ENCODE data around the gene CYS1.
"Not testable (repeated sequence)": the region's sequence is repeated elsewhere in the genome, so short reads cannot be mapped to it uniquely, and the experiment has no call there.

The CYS1 gene, protein sequence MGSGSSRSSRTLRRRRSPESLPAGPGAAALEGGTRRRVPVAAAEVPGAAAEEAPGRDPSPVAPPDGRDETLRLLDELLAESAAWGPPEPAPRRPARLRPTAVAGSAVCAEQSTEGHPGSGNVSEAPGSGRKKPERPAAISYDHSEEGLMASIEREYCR

DNA sequence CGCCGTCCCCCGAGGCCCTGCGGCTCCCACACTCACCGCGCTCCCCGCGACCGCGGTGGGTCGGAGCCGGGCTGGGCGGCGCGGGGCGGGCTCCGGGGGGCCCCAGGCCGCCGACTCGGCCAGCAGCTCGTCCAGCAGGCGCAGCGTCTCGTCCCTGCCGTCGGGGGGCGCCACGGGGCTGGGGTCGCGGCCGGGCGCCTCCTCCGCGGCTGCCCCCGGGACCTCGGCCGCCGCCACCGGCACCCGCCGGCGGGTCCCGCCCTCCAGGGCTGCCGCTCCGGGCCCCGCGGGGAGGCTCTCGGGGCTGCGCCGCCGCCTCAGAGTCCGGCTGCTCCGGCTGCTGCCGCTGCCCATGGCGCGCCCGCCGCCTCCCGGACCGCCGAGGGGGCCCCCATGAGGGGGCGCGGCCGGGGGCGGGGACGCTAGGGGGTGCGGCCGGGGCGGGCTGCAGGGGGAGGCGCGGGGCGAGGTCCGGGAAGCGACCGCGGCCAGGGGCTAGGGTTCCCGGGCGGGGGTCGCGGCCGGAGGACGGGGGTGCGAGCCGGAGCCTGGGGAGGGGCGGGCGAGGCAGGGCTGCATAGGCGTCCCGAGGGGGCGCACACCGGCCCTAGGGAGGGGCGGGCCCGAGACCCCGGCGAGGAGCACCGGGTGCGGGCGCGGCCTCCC, at the start of gene CYS1:
Gene CYS1 (minus strand): TSS at position 542 of the 666 bp plus-strand sequence. CDS start 188 bp downstream, at position 354.
- FAIRE-seq: no peak

DNA sequence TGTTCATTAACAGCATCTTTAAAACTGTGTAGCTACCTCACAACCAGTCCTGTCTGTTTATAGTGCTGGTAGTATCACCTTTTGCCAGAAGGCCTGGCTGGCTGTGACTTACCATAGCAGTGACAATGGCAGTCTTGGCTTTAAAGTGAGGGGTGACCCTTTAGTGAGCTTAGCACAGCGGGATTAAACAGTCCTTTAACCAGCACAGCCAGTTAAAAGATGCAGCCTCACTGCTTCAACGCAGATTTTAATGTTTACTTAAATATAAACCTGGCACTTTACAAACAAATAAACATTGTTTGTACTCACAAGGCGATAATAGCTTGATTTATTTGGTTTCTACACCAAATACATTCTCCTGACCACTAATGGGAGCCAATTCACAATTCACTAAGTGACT, 49.3 kb upstream of the CYS1 start:
- FAIRE-seq: no peak

DNA sequence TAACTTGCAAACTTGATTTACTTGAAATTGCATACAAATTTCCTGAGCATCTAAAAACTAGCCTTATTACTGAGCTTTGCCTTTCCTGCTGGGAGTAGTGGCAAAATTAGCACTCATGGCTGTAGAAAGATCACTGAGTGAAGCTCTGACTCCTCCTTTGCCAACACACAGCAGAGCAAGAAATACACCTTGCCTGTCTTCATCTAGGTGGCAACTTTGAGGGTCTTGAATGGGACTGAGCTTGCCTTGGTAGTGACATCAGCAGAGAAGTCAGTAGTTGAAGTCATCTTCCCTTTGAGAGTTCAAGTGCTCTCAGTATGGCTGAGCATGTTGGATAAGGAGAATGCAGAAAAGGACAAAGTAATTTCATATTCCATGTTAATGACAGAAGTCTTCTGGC, 48.2 kb upstream of the CYS1 start:
- FAIRE-seq: no peak

DNA sequence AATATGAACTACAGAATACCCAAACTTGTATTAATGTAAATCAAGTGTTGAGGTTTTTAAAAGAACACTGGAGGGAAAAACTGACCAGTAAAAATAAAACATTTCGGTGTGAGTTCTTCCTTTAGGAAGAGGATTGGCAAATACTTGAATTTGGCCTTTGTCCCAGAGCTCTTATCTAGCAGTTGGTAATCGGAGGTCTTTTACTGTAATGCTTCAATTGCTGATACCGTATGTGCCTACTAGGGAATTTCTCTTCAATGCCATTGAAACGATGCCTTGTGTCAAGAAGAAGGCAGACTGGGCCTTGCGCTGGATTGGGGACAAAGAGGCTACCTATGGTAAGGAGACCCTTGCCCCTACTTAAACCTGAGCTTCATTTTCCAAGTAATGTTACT, 46.4 kb upstream of the CYS1 start:
- FAIRE-seq: no peak

DNA sequence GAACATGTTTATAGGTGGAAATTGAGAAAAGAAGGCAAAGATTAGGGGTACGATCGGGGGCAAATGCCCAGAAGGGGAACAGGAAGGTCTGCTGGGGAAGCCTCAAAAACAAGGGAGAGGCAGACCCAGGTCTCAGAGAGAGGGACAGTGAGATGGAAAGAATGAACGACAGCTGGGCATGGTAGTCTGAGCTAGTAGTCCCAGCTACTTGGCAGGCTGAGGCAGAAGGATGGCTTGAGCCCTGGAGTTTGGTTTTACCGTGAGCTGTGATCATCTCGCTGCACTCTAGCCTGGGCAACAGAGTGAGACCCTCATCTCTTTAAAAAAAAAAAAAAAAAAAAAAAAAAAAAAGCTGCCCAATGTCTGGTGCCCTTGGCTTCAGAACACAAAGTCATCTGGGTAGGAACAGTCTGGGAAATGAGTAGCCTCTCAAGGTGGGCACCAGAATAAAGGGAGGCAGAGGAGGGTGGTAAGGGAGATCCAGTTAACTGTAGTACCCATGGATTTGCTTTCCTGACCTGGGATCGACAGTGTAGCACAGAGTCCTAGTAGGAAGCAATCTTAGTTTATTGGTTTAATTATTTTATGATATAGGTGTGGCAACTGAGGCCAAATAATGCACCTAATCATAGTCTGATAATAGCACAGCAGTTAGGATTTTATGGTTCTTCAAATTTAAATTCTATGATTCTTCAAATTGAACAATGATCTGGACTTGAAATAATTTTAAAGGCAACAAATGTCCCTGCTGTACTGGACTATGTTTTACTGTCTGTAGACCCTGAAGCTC, 45.8 kb upstream of the CYS1 start:
- no peak for FAIRE-seq

DNA sequence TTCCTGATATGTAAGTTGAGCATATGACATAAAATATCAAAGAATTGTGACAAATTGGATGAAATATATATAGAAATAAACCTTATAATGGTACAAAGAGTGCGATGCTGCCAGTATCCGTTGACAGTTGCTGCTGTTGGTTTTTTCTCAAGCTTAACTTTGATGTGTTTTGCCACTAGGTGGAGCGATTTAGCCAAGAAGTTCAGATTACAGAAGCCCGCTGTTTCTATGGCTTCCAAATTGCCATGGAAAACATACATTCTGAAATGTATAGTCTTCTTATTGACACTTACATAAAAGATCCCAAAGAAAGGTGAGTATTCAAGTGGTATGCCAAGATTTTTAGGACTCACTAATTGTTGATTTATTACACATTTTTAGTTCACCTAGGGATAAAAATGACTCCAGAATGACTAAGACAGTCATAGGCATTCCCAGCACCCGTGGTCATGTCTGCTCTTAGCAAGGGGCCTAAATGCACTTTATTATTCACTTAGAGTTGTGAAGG, 44.4 kb upstream of the CYS1 start:
- FAIRE-seq: peak; percentile 88

DNA sequence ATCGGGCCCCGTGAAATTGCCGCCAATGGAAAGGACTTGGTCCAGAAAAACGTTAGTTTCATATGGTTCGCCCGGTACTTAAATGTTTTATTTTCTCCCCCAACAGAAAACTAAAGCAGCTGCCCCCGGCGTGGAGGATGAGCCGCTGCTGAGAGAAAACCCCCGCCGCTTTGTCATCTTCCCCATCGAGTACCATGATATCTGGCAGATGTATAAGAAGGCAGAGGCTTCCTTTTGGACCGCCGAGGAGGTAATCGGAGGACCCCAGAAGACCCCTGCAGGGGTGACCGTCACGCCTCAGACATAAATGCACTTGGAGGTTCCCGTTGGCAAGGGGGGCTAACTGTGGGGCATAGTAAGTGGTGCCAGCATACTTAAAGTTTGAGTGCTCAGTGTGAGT, 43.1 kb upstream of the CYS1 start:
- FAIRE-seq: no peak

DNA sequence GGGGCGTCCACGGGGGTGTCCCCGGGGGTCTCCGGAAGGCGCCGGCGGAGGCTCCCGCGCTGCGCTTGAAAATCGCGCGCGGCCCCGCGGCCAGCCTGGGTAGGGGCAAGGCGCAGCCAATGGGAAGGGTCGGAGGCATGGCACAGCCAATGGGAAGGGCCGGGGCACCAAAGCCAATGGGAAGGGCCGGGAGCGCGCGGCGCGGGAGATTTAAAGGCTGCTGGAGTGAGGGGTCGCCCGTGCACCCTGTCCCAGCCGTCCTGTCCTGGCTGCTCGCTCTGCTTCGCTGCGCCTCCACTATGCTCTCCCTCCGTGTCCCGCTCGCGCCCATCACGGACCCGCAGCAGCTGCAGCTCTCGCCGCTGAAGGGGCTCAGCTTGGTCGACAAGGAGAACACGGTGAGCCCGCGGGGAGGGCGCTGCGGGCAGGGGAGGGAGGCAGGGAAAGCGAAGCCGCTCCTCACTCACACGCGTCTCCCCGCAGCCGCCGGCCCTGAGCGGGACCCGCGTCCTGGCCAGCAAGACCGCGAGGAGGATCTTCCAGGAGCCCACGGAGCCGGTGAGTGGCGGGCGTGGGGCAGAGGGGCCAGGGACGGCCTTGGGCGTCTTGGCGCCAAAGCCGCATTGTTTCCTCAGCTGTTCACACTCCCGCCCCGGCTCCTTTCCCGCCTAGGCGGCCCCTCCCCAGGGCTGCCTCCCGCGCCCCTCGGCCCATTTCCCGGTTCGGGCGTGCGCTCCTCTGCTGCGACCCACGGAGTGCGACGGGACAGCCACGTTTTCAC, 42.5 kb upstream of the CYS1 start, which contains the start of gene RRM2:
Gene RRM2 (plus strand): TSS at position 240 of the 781 bp plus-strand sequence. CDS start 60 bp downstream, at position 300.
- FAIRE-seq: no peak

DNA sequence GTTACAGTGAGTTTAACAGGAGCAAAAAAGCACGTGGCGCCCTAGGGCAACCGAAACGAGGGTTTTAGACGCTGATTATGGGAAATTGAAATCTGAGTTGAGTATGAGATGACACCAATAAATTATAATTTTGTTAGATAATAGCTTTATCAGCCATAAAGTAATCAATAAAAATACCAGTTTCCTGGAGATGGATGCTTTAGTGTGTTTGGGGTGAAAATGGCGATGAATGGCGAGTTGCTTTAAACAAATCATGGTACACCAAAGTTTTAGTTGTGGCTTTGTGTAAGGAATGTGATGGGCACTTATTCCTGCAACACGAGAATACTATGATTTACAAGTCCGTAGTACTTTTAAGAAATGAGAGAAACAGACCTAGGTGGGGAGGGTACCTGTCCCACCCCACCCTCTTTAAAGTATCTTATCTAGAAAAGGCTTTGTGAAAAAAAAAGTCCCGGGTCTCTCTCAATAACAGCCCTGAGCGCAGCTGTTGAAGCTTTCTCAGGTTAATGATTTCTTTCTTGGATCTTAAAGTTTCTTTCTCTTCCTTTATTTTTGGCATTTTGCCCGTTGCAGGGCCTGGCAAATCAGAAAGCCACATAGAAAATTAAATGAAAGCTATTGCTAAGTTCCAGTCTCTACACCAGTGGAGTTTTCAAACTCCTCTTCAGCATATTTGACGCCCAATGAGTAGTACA, 40.8 kb upstream of the CYS1 start:
- FAIRE-seq: no peak

DNA sequence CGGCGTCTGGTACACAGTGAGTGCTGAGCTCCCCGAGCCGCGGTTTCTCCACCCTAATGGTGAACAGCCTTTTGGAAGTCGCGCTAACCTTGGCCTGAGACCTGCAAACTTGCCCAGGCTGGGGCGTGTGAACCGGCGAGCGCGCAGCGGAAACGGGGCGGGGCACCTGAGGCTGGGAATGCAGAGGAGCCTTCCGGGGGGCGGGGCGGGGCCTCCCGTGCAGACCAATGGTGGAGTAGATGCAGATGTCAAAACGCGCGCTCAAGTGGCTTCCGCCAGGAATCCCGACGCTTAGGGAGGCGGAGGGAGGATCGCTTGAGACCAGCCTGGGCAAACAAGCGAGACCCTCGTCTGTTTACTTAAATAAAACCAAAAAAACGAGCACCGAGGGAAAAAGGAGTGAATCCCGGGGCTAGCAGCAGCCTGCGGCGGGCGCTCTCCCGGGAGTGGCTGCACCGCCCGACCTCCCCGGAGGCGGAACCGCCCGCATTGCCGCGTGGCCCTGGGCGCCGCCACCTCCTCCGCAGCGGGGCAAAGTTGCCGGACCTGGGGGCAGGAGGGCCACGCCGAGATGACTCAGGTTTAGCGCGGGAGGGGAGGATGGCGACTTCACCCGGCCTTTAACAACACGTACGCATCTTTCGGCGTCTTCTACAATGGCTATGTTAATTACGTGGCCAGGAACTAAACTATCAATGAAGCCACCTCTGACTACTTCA, 40.1 kb upstream of the CYS1 start:
- peak; percentile 53 for FAIRE-seq

DNA sequence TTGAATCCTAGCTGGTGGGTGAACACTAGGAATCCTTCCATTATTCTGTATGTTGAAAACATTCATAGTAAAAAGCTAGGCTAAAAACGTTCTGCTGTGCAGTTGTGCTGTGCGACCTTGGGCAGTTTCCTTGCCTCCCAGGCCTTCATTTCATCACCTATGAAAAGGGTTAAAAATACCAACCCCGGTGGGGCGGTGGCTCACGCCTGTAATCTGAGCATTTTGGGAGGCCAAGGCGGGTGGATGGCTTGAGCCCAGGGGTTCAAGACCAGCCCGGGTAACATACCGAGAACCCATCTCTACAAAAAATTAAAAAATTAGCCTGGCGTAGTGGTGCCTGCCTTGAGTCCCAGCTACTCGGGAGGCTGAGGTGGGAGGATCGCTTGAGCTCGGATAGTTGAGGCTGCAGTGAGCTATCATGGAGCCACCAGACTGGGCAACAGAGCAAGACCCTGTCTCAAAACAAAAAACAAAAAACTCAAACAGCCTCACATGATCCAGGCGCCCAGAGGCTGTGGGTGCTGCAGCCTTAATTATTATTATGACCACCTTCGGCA, 39.5 kb upstream of the CYS1 start:
- FAIRE-seq: no peak

DNA sequence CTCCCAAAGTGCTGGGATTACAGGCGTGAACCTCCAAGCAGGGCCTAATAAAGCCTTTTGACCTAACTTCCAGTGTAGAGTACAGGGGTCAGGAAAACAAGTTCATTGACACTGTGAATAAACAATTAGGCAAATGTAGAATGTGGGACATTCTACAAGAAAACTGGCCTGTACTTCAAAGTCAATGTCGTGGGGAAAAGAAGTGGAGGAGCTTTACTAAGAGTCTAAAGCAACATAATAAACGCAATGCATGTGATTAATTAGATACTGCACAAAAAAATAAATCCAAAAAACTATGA, 38.8 kb upstream of the CYS1 start:
- FAIRE-seq: no peak

DNA sequence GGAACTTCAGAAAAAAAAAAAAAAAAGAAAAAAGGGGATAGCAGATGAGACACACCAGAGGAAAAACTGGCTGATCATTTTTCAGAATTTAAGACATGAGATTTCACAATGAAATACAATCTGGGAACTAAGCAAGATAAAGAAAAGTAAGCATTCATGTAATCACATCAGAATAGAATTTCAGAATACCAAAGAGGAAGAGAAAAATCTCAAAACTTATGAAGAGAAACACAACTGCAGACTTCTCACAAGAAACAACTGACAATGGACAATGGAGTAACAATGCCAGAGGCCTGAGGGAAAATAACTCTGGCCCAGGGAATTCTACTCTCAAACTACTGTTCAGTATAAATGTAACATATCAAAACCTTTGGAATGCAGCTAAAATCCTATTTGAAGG, 29.1 kb upstream of the CYS1 start:
- FAIRE-seq: no peak

DNA sequence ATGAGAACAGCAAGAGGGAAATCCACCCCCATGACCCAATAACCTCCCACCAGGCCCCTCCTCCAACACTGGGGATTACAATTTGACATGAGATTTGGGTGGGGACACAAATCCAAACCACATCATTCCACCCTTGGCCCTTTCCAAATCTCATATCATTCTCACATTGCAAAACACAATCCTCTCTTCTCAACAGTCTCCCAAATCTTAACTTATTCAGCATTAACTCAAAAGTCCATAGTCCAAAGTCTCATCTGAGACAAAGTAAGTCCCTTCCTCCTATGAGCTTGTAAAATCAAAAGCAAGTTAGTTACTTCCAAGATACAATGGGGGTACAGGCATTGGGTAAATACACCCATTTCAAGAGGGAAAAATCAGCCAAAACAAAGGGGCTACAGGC, 24.7 kb upstream of the CYS1 start:
- not testable (repeated sequence) for FAIRE-seq

DNA sequence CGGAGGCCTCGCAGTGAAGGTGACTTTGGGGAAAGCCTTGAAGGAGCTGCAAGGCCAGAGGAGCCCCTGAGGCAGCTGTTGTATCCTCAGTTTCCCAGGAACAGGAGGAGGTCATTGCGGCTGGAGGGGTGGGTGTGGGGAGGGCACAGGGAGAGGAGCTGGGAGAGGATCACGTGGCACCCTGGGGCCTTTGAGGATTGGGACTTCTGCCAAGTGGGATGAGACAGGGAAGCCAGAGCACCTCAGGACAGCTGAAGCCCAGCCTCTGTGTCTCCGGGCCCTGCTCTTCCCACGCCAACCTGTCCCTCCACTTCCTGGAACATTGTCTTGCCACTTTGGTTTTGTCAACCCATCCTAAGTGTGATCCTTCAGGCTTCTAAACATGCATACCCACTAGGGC, 23.0 kb upstream of the CYS1 start:
- FAIRE-seq: no peak

DNA sequence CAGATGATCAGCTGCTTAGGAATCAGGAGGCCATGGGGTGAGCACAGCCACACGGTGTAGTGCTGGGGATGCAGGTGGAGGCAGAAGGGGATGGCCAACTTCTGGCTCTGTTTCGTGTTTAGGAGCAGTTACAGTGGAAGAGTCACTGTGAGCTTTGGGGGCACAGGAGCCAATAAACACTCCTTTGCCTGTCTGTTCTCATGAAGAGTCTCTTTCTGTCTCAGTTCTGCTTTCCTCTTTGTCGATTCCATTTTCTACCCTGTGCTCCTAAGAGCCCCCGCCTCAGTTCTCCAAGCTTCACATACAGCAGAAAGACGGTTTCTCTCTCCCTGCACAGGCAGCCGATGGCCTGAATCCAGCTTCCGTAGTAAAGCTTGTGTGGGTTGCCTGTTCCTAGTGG, 21.3 kb upstream of the CYS1 start:
- no peak for FAIRE-seq

DNA sequence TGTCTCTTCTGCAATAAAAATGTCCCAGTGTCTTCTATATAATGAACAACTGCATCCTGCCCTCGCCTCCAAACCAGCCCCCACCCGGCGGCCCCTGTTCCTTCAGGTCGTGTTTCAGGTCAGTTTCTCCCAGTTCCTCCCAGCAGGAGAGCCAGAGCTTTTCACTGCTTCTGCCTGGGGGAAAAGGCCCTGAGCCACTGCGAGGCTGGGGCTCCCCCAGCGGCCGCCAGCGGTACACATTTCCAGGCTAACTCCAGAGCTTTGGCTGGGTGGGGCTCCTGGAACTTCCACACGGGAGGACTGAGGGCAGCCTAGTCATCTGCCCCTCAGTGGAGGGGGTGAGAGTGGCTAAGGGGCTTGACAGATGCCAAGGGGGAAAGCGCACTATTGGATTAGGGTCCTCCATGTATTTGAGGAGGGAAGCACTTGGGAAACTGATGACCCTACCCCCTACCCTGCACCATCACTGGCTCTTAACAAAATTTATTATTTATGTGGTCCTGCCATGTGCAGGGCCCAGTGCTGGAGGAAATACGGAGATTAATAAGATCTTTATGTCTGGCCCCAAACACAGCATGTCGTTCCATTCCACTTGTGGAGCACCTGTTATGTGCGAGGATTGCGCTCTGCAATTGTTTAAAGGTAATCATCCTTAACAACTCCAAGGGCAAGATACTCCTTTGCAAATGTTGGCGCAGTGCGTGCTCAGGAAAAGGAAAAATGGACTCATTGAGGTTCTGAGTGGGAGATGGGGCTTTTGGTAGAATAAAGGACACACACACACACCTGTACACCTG, 17.3 kb upstream of the CYS1 start:
- no peak for FAIRE-seq

DNA sequence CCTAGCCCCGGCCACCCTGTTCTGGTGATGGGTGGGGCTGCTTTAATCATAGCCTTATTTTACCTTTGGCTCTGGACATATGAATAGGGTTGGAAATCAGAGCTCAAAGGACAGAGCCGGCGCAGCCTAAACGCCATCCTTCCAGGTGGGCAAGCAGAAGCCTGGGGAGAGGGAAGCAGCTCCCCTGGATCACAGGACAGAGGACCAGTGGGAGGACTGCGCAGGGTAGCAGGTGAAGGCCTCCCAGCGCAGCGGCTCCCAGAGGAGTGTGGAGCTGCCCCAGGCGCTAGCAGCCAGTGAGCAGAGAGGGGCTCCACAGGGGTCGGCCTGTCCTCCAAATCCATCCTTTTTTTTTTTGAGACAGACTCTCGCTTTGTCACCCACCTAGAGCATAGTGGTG, 16.4 kb upstream of the CYS1 start:
- no peak for FAIRE-seq

DNA sequence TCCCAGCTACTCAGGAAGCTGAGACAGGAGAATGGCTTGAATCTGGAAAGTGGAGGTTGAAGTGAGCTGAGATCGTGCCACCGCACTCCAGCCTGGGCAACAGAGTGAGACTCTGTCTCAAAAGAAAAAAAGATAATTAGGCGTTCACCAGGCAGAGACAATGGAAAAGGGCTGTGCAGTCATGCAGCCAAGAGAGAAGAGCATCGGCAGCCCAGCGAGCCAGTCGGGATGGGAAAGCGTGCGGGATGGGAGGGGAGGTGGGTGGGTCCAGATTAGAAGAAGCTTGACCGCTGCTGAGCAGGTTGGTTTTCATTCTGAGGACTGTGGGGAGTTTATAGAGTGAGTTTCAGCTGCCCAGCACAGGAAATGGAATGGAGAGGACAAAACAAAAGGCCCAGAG, 15.0 kb upstream of the CYS1 start:
- FAIRE-seq: no peak

DNA sequence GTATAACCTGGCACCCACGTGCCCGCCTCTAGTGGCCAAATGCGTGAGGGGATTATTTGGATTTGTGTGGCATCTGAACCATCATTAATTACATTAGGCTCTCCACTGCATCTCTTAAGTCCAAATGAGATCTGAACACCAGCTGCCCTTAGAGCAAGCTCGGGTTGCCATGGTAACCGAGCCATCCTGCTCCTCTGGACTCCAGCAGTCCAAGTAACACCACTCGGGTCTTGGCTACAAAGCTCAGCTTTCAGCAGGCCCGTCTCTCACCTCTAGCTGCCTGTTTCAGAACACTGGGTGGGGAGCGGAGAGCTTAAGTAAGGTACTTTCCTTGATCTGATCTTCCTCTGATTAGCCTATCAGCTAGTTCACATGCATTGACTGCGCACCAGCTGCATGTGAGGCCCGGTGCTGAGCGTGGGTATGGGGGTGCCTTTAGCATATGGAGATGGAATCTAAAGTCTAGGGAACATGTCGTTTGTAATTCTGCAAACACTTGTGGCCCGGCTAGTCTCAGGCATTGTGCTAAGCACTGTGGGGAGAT, 14.1 kb upstream of the CYS1 start:
- FAIRE-seq: no peak

DNA sequence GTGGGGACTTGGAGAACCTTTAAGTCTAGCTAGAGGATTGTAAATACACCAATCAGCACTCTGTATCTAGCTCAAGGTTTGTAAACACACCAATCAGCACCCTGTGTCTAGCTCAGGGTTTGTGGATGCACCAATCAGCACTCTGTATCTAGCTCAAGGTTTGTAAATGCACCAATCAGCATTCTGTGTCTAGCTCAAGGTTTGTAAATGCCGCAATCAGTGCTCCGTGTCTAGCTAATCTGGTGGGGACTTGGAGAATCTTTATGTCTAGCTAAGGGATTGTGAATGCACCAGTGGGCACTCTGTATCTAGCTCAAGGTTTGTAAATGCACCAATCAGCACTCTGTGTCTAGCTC, 11.7 kb upstream of the CYS1 start:
- not testable (repeated sequence) for FAIRE-seq
